DND-41 (cell line): Measurements from ENCODE around the gene CHD6.

ENCODE experiments used
- ATAC-seq: fragments of 200-7000 bp; cut with Tn5 transposase; 3 replicates; pipeline ENCODE4 v1.9.1; 2021; ENCODE audit warnings: low read depth; ENCODE audit not compliant: insufficient read depth
- DNase-seq: peaks from one replicate; pipeline ENCODE4 v3.0.0-alpha.2; 2020
- H2AFZ ChIP-seq: 2 replicates; pipeline ENCODE4 v1.6.0; 2012; ENCODE audit warnings: low read depth, low read length
- H3K27ac ChIP-seq: 2 replicates; pipeline ENCODE4 v1.5.1; 2012; ENCODE audit warnings: low read length, inconsistent platforms
- H3K27me3 ChIP-seq: fragments of 200-600 bp; sonication (generic); 2 replicates; pipeline ENCODE4 v1.6.0; 2012; ENCODE audit warnings: low read length, mild to moderate bottlenecking, inconsistent platforms; ENCODE audit not compliant: insufficient read depth, poor library complexity
- H3K36me3 ChIP-seq: 2 replicates; pipeline ENCODE4 v1.5.1; 2012; ENCODE audit warnings: low read length, inconsistent platforms; ENCODE audit not compliant: insufficient read depth
- H3K4me1 ChIP-seq: 2 replicates; pipeline ENCODE4 v1.5.1; 2012; ENCODE audit warnings: mild to moderate bottlenecking, low read length; ENCODE audit not compliant: insufficient read depth
- H3K4me2 ChIP-seq: 2 replicates; pipeline ENCODE4 v1.6.0; 2012; ENCODE audit warnings: mild to moderate bottlenecking, moderate library complexity, low read length, inconsistent platforms; ENCODE audit not compliant: insufficient read depth
- H3K4me3 ChIP-seq, 2 experiments: fragments of 200-600 bp in 1 of 2; shearing (Covaris generic) in 1 of 2; 2 replicates each; pipeline ENCODE4 v1.5.1; 2012 to 2016; ENCODE audit warnings: inconsistent platforms in 2 of 2, low read length in 2 of 2, mild to moderate bottlenecking in 2 of 2, low read depth in 1 of 2, moderate library complexity in 1 of 2
- H3K79me2 ChIP-seq: 2 replicates; pipeline ENCODE4 v1.6.0; 2012; ENCODE audit warnings: low read length, inconsistent platforms; ENCODE audit not compliant: insufficient read depth
- H3K9ac ChIP-seq: 2 replicates; pipeline ENCODE4 v1.6.0; 2012; ENCODE audit warnings: low read depth, mild to moderate bottlenecking, inconsistent platforms, low read length, moderate library complexity
- H3K9me3 ChIP-seq: 2 replicates; pipeline ENCODE4 v1.5.1; 2012; ENCODE audit warnings: low read length, moderate library complexity, mild to moderate bottlenecking, inconsistent platforms; ENCODE audit not compliant: insufficient read depth, severe bottlenecking
- H4K20me1 ChIP-seq: 2 replicates; pipeline ENCODE4 v1.6.0; 2012; ENCODE audit warnings: low read length; ENCODE audit not compliant: insufficient read depth
- EZH2 ChIP-seq: IDR thresholded peaks from 3 replicates; pipeline ENCODE4 v1.6.1; 2012; ENCODE audit warnings: borderline replicate concordance, low read depth, mild to moderate bottlenecking, moderate library complexity, low read length, inconsistent platforms; ENCODE audit not compliant: severe bottlenecking
- TF ChIP-seq, protein P1 (sequence below): IDR thresholded peaks from 2 replicates; pipeline ENCODE4 v1.5.1; 2012; ENCODE audit warnings: borderline replicate concordance, low read length, moderate library complexity, mild to moderate bottlenecking; ENCODE audit not compliant: poor library complexity, severe bottlenecking; ENCODE audit errors: extremely low read depth

The CHD6 gene

DNA sequence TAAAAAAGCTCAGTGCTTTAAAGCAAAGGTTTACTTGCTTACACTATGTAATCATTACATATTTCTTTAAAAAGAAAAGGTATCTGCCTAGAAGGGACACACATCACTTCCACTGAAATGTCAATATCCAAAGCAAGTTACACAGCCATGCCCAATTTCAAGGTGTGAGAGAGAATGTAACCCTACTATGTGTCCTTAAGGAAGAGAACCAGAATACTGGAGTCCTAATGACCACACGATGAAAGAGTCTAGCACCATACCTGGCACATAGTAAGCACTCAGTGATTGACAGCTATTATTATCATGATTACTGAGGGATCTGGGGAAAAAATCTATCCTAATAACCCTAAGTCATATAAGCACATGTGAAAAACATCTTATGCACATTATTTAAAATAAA is 10.4 kb downstream of the CHD6 start:
- Histone ChIP-seq H3K9me3 (peaks cover 7% of the 10 kb centered on the region), H3K4me2 (no peak overlapping the region), H3K36me3 (peaks cover 3% of the 10 kb centered on the region; the same call in 1 of the 2 replicates), H3K79me2 (peaks cover 97% of the 10 kb centered on the region), H2AFZ (no peak overlapping the region), H3K27me3 (no peaks in the 10 kb centered on the region), H3K27ac (no peak overlapping the region), H3K4me3 (no peak overlapping the region), H3K4me1 (no peaks in the 10 kb centered on the region), H4K20me1 (peaks cover 64% of the 10 kb centered on the region), H3K9ac (no peak overlapping the region)
- ATAC-seq (no peak), DNase-seq (no peak)
- no peak for TF ChIP-seq EZH2

DNA sequence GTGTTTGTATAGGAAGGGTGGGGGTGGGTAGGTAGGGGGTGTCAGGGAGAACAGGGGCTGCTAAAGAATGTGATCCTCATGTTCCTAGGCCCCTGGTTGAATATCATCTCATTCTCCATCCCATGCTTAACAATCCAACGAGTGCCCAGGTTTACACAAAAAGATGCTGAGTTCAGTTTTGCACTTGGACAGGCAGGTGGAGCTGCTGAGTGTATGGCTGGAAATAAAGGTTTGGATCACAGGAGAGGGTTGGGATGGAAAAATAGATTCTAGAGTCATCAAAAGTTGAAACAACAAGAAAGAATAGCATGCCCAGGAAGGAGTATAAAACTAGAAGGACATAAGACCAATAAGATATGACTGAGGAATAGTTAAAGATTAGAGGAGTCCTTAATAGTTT is 14.2 kb downstream of the CHD6 start:
- Histone ChIP-seq H3K9me3 (peaks cover 43% of the 10 kb centered on the region), H3K27ac (no peak overlapping the region), H3K9ac (no peak overlapping the region), H3K4me2 (no peak overlapping the region), H4K20me1 (peaks cover 36% of the 10 kb centered on the region), H3K4me1 (no peaks in the 10 kb centered on the region), H2AFZ (no peak overlapping the region), H3K4me3 (no peak overlapping the region), H3K36me3 (peaks cover 3% of the 10 kb centered on the region; the same call in 1 of the 2 replicates), H3K27me3 (no peaks in the 10 kb centered on the region), H3K79me2 (peaks cover 99% of the 10 kb centered on the region)
- ATAC-seq = no peak
- no peak for TF ChIP-seq EZH2
- TF ChIP-seq, protein P1, sequence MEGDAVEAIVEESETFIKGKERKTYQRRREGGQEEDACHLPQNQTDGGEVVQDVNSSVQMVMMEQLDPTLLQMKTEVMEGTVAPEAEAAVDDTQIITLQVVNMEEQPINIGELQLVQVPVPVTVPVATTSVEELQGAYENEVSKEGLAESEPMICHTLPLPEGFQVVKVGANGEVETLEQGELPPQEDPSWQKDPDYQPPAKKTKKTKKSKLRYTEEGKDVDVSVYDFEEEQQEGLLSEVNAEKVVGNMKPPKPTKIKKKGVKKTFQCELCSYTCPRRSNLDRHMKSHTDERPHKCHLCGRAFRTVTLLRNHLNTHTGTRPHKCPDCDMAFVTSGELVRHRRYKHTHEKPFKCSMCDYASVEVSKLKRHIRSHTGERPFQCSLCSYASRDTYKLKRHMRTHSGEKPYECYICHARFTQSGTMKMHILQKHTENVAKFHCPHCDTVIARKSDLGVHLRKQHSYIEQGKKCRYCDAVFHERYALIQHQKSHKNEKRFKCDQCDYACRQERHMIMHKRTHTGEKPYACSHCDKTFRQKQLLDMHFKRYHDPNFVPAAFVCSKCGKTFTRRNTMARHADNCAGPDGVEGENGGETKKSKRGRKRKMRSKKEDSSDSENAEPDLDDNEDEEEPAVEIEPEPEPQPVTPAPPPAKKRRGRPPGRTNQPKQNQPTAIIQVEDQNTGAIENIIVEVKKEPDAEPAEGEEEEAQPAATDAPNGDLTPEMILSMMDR = no peak
- no peak for DNase-seq

DNA sequence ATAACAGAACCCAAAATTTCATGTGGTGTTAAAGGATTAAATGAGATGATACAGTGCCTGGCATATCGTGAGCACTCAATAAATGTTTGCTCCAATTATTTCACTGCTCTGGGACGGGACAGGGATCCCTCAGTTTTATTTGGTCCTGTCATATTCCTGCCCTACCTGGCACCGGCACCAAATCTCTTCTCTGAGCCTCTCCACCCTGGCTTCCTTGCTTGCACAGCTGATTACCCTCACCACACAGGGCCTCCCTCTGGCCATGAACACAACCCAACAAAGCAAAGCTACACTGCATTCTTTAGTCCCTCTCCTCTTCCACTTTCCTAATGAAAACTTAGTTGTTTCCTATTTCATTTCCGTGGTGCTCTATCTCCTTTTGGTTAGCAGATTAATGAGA is 16.4 kb downstream of the CHD6 start:
- H3K4me1 ChIP-seq = no peaks in the 10 kb centered on the region
- no peak for DNase-seq
- no peak overlapping the region for H3K27ac ChIP-seq
- H2AFZ ChIP-seq = no peak overlapping the region
- no peaks in the 10 kb centered on the region for H3K27me3 ChIP-seq
- no peak overlapping the region for H3K9ac ChIP-seq
- peaks cover 99% of the 10 kb centered on the region for H3K79me2 ChIP-seq
- no peak for ATAC-seq
- no peak overlapping the region for H3K4me3 ChIP-seq
- TF ChIP-seq, protein P1 = no peak
- TF ChIP-seq EZH2 = no peak
- peaks cover 65% of the 10 kb centered on the region for H3K9me3 ChIP-seq
- peaks cover 3% of the 10 kb centered on the region; the same call in 1 of the 2 replicates for H3K36me3 ChIP-seq
- H4K20me1 ChIP-seq = peaks cover 19% of the 10 kb centered on the region
- no peak overlapping the region for H3K4me2 ChIP-seq

DNA sequence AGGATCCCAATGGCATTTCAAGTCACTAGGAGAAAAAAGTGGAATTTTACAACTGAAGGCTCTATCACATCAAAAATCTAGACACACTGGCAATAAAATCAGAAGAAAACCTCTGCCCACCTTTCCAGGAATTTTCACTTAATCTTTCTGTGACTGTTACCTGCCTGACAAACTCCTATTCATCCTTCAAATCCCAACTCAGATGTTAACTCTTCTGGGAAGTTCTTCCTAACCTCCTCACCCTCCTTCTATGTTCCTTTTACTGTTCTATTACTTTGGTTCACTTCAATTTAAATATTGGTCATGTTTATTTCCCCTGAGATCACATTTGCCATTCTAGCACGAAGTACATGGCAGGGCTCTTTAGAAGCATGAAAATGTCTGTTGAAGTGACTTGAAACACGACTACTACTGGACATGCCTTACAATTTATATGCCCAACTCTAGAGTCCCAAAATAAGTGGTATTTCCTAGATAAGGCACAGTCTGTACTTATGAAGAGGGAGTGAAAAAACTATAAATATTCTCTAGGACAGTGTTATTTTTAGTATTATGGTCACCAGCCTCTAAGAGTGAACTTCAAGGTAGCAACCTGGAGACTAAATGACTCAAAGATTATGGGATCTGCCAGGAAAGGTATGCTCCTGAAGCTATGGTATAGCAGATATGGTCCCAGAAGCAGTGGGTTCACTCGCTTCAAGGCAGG is 17.1 kb downstream of the CHD6 start:
- no peaks in the 10 kb centered on the region for H3K27me3 ChIP-seq
- H2AFZ ChIP-seq = no peak overlapping the region
- no peak for DNase-seq
- no peak overlapping the region for H3K4me3 ChIP-seq
- peaks cover 100% of the 10 kb centered on the region for H3K79me2 ChIP-seq
- H3K36me3 ChIP-seq = peaks cover 3% of the 10 kb centered on the region; the same call in 1 of the 2 replicates
- H3K4me2 ChIP-seq = no peak overlapping the region
- peaks cover 15% of the 10 kb centered on the region for H4K20me1 ChIP-seq
- ATAC-seq = no peak
- H3K27ac ChIP-seq = no peak overlapping the region
- H3K9me3 ChIP-seq = peaks cover 69% of the 10 kb centered on the region
- TF ChIP-seq, protein P1 = no peak
- no peak for TF ChIP-seq EZH2
- H3K4me1 ChIP-seq = no peaks in the 10 kb centered on the region
- H3K9ac ChIP-seq = no peak overlapping the region
